NCI-H748 treated with DMSO at 0.1 percent for 48 hours (cell line): ENCODE measurements around the gene DGCR2.
"Not testable (repeated sequence)": the region's sequence is repeated elsewhere in the genome, so short reads cannot be mapped to it uniquely, and the experiment has no call there.

Experiments used
- DNase-seq: peaks from one replicate; lab custom pipeline; 2025; lab: John Stamatoyannopoulos, UW

DGCR2 gene

DNA sequence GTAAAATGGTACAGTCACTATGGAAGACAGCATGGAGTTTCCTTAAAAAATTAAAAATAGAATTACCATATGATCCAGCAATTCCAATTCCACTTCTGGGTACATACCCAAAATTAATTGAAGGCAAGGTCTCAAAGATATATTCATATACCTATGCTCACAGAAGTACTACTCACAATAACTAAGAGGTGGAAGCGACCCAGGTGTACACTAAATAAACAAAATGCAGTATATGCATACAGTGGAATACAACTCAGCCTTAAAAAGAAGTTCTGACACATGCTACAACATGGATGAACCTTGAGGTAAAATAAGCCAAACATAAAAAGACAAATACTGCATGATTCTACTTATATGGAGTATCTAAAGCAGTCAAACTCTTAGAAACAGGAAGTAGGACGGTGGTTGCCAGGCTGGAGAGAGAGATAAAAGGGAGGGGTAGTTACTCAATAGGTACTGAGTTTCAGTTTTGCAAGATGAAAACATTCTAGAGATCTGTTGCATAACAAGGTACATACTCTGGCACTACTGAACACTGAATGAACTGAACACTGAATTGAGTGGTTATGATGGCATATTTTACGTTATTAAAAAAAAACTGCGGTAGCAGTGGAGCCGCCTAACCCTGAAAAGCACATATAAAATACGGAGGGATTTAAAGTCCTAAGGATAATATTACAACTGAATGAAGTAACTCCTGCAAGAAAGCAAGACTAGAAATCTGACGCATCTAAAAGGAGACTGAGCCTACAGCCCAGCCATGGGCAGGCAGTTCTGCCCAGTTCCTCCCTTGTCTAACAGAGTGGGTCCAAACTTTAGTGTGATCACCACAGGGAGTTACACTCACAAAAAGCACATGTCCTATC, 12.8 kb downstream of the DGCR2 start:
- DNase-seq: no peak

DNA sequence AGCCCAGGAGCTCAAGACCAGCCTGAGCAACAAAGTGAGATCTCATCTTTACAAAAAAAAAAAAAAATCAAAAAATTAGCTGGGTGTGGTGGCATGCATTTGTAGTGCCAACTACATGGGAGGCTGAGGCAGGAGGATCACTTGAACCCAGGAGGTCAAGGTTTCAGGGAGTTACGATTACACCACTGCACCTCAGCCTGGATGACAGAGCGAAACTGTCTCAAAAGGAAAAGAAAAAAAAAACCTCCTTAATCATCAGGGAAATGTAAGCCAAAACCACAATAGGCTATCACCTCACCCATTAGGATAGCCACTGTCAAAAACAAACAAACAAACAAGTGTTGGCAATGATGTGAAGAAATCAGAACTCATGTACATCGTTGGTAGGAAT, 13.4 kb downstream of the DGCR2 start:
- no peak for DNase-seq

DNA sequence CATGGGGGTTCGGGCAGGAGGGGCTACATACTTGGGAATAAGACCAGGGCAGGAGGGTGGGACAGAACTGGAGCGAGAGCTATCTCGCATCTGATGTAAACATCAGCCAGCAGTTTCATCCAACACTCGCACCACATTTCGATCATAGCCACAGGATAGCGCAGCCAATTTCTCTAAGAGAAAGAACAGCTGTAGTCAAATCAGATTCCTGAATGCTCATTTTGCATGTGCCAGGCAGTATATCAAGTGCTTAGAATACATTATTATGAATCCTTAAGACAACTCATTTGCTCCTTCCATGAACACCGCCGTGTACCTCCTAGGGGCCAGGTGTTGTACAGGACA, 14.5 kb downstream of the DGCR2 start:
- no peak for DNase-seq

DNA sequence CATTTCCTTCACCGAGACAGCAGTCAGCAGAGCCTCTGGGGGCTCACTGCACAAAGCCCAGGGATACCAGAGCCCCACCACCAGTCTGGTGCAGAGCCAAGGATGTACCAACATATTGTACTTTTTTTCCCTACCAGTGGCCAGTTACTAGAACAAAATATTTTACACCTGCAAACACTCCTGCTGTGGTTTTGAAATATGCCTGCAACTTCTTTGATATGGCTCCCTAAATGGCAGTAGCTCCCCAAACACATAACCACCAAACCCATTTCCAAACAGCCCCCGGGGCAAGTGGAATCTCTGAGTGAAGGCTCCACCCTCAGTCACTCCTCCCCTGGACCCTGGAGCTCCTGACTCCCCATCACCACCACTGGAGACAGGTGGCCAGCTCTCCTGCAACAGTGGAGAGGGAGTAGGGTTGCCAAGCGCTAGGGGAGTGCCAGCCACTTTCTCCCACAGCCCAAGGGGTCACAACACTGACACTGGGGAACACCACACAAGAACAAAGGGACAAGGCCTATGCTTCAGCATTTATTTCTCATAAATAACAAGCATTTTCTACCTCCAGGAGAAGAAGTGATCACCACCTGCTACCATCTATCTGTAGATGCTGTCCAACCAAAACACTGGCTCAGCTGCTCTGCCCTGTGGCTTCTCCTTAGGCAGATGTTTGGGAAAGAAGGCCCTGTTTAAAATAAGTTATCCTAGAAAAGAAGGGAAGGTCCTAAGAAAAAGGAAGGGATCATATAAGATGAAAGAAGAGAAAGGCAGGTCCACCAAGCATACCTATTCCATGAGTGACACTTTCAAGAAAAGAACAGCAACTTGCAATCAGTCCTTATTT, 15.1 kb downstream of the DGCR2 start:
- no peak for DNase-seq

DNA sequence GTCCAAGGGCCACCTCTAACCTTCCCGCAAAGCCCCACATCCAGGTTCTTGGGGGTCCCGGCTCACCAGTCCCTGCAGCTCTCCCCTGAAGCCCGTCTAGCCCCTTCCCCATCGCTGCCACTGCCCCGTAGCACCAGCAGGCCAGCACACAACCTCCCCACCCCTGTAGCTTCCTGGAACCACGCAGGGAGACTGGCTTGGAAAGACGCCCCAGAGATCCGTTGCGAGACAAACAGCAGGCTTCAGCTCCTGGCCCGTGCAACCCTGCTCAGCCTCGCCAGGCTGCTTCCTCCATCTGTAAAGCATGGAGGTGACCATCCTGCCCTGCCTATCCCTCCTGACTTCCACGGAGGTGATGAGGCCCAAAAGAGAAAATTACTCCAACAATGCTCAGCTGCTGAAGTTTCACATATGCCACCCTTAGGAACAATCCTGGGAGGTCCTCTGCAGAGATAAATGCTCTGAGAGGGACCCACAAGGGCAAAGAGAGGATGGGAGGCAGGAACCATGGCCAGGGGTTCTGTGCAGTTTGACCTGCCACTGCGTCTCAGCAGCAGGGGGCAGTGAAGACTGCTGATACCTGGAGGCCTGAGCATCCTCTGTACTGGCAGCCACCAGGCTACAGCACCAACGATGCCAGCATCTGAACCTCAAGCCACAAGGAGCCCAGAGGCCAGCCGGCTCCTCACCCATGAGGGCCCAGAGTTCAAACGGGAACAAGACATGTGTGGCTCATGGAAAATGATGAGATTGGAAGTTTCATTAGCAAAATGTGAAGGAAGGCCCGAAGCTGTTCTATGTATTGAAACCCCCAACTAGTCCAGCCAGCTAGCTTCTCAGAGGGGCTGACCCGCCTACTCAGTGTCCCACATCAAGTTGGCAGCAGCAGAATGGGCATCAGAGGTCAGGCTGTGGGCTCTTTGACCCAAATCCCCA, 16.1 kb downstream of the DGCR2 start:
- no peak for DNase-seq

DNA sequence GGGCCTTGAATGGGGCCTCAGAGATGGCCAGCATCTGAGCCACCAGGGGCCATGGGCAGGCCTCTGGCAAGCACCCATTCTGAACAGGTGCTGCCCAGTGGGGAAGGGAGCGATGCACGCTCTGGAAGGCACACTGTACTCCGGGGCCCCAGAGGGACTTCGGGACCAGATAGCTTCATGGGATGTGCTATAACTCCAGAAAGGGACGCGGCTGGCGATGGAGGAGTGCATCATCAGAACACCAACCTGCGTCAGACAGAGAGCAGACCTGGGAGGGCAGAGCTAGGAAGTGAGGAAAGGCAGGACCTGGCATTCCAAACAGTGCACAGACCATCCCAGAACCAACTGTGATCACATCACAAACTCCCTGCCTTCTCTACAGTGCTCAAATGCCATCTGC, 16.8 kb downstream of the DGCR2 start:
- no peak for DNase-seq

DNA sequence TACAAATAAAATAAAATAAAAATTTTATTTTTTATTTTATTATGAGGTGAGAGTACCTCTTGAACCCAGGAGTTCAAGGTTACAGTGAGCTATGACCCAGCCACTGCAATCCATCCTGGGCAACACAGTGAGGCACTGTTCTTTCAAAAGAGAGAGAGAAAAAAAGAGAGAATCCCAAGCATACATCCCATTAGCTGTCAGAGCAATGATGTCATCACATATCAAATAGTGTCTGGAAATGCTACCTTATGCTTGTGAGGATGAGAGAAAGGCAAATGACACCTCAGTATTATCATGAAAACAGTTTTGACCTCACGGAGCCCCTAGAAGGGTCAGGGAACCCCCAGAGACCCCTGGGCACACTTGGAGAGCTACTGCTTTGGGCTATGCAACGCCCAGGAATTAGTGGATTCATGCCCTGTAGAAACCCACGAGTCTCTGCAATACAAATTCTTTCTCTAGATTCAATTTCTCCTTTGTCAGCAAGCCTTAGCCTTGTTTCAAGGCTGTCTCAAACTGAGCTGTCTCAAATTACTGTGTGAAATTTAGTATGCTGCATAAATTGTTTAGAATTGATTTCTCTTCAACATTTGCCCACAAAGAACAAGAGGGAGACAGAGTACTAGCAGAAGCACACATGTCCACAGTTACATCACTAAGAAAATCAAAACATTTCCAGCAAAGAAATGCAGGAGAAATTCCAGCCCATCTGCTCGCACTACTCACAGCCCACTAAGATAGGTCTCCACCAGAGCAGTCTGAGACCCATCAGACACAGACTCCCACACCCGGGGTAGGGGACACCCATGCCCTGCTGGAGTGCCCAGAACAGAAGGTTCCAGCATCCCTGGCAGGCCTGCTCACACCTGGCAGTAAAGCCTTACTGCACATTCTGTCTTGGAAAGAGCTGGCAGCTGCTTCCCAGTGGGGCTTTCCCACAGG, 18.1 kb downstream of the DGCR2 start:
- DNase-seq: no peak

DNA sequence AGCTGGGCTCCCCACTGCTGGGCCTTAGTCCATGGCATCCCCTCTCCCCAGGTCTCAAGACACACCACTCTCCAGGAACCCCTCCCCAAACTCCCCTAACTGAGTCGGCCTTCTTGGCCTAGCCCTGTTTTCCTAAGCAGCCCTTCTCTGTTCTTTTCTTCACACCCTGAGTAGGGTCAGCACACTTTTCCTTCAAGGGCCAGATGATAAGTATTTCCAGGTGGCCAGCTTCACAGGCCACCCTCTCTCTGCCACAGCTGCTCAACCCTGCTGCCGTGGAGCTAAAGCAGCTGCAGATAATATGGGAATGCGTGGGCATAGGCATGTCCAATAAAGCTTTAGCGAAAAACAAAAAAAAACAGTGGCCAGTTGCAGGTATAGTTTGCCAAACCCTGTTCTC, 24.1 kb downstream of the DGCR2 start:
- no peak for DNase-seq

DNA sequence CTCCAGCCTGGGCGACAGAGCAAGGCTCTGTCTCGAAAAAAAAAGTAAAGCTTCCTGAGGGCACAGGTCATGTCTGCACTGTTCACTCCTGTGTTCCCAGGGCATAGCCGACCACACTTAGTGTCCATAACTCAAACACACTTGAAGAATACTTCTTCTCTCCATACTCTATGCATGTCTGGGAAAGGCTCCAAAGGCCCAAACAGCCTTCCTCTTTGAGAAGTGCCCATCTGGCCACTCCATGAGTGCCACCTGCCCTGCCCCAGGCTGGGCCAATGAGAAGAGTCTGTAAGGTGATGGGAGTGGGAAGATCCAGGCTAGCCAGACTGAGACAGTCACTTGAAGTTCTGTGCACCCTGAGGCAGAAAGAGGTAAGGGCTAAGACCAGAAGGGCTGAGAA, 24.7 kb downstream of the DGCR2 start:
- DNase-seq: no peak

DNA sequence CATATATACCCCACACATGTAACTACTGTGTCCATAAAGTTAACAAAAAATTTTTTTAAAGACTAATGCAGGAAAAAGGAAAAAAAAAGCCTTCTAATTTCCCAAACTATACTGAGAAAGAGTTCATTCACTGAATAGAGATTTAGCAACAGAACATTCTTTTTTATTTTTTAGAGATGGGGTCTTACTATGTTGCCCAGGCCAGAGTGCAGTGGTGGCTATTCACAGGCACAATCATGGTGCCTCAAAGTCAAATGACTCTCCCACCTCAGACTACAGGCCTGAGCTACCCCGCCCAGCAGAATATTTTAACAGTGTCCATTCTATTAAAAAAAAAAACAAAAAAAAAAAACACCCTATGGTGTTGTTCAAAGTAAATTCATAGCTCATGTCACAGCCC, 25.7 kb downstream of the DGCR2 start:
- no peak for DNase-seq

DNA sequence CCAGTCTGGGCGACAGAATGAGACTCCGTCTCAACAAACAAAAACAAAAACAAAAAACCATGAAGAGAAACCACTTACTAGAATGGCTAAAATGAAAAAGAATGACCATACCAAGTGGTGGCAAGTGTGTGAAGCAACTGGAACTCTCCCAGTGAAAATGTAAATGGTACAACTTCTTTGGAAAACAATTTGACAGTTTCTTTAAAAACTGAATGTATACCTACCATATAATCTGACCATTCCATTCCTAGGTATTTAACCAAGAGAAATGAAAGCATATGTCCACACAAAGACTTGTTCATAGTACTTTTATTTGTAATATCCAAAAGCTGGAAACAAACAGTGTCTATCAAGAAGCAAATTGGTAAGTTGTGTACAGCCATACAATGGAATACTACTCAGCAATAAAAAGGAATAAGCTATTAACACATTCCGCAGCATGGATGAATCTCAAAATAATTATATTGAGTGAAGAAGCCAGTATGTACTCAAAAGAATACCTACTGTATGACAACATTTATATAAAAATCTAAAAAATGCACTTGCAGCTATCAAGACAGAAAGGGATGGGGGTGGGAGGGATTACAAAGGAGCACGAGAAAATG, 27.7 kb downstream of the DGCR2 start:
- DNase-seq: no peak

DNA sequence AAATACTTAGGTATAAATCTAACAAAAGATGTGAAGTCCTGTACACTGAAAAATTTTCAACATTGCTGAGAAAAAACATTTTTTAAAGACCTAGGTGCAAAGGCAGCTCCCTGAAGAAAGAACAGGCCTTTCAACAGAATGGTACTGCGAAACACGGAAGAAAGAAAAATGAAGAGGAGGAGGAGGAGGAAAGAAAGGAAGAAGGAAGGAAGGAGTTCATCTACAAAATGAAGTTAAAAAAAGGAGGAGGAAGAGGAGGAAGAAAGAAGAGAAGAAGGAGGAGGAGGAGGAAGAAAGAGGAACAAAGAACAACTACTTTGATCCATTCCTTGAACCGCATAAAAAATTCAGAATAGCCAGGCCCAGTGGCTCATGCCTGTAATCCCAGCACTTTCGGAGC, 29.5 kb downstream of the DGCR2 start:
- no peak for DNase-seq

DNA sequence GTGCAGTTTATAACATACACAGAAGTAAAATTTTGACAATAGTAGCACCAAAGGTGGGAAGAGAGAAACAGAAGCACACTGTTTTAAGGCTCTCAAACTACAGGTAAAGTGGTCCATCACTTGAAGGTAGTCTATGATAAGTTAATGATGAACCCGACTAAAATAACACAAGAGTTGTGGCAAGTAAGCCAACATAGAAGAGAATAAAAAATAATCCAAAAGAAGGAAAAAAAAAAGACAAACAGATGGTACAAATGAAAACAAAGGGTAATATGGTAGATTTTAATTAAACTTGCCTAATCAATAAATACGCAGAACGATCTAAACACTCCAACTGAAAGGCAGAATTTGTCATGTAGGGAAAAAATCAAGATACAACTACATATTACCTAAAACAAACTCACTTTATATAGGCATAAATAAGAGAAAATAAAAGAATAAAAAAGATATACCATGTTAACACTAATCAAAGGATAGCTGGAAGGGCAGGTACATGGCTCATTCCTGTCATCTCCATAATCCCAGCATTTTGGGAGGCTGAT, 31.6 kb downstream of the DGCR2 start:
- no peak for DNase-seq

DNA sequence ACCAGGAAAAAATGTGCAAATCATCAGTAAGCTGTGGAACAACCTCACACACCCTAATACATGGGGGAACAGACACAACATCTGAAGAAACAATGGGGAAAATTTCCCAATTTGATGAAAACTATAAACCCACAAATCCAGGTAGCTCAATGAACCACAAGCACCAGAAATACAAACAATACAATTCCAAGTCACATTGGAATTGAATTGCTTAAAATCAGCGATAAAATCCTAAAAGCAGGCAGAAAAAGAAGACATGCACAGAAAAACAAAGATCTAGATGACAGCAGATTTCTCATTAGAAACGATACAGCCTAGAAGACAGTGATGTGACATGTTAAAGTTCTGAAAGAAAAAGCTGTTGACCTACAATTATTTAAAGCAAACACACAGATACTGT, 32.0 kb downstream of the DGCR2 start:
- no peak for DNase-seq

DNA sequence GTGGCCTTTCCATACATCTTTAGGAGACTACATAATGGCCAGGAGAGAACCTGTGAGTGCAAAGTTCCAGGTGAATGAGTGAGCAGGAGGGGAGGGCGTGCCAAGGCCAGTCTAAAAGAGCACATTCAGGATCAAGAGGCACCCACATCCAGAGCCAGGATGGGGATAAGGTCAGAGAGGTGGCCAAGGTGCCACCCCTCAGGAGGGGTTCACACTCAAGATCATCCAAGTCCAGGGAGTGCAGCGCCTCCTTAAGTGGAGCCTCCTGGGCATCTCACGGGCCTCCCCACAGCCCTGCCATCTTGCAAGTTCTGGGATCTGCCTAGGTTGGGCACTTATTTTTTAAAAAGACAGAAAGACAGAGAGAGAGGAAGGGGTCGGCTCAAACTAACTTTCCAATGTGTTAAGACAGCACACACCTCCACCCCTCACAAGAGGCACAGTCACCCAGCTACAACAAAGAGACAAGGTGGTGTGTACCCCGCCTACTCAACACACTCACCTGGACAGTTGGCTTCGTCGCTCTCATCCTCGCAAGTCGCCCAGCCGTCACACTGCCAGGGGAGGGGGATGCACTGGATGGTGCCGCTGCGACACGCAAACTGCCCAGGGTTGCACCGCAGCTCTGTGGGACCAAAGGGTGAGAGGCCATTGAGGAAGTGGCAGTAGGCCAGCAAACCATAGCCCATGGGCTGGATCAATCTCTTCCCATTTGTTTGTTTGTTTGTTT, 33.2 kb downstream of the DGCR2 start:
- DNase-seq: no peak

DNA sequence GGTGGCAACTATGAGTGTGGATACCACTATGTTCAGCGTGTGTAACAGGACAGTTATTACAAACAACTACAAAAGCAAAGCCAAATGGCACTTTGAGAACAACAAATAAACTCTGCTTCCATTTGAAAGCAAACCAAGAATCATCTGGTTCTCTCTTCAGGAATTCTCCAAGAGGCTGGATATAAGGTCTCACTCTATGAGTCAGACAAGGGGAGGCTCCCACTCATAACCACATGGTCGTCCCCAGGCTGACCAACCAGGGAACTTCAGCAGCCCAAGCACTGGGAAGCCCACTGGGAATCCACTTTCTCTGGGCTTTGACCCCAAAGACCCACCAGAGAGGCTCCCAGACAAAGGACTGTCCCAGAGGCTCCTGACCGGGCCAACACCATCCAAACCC, 35.3 kb downstream of the DGCR2 start:
- DNase-seq: no peak

DNA sequence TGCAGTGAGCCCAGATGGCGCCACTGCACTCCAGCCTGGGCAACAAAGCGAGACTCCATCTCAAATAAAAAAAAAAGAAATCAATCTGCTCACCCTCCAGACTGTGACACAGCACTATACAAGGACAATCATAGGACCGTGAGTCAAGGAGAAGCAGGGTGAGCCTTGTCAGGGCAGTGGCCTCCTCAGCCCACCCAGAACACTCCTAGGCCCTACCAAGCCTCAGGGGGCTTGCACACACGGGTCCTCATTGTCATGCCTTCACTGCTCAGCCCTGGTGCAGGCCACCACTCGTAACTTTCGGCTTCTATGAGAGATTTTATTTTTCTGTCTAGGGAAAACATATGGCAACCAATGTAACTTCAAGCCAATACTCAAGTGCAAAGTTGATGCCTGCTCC, 35.8 kb downstream of the DGCR2 start:
- no peak for DNase-seq

DNA sequence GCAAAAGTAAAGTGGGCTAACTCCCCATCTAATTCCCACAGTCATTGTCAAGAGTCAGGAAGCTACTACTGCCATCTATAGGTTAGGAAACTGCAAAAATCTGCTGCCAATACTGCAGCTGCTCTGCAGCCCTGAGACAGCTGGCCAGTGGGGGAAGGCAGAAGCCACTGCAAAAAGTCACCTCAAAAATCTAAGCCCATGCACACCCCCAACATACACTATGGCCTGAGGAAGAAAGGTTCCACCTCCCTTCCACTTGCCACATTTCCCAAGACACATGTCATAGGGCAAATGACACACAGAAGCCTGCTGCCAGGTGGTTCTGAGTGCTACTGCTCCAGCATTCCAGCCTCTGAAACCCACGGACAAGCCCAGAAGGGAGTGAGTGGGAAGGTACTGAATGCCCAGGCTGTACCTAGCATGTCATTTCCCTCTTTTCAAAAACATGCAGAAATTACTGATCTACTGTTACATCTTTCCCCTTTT, 36.9 kb downstream of the DGCR2 start:
- no peak for DNase-seq

DNA sequence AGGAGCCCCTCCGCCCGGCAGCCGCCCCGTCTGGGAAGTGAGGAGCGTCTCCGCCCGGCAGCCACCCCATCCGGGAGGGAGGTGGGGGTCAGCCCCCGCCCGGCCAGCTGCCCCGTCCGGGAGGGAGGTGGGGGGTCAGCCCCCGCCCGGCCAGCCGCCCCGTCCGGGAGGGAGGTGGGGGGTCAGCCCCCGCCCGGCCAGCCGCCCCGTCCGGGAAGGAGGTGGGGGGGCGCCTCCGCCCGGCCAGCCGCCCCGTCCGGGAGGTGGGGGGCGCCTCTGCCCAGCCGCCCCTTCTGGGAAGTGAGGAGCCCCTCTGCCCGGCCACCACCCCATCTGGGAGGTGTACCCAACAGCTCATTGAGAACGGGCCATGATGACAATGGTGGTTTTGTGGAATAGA, 37.6 kb downstream of the DGCR2 start:
- not testable (repeated sequence) for DNase-seq

DNA sequence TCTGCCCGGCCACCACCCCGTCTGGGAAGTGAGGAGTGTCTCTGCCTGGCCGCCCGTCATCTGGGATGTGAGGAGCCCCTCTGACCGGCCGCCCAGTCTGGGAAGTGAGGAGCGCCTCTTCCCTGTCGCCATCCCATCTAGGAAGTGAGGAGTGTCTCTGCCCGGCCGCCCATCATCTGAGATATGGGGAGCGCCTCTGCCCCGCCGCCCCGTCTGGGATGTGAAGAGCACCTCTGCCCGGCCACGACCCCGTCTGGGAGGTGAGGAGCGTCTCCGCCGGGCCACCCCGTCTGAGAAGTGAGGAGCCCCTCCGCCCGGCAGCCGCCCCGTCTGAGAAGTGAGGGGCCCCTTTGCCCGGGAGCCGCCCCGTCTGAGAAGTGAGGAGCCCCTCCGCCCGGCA, 38.1 kb downstream of the DGCR2 start:
- not testable (repeated sequence) for DNase-seq
